ENCODE data around the gene APOBEC3F.

Gene APOBEC3F

GRCh38 chr22:39021552-39022250 is 19.0 kb upstream of the APOBEC3F start:
- TF ChIP-seq CTCF (conservative IDR thresholded peaks at IDR 0.05; ENCODE audit: low read length): no peak
- no peak for DNase-seq (ENCODE audit: low read depth)
- H3K4me3 ChIP-seq (ENCODE audit: low read length): peak overlapping the region; percentile 58

DNA sequence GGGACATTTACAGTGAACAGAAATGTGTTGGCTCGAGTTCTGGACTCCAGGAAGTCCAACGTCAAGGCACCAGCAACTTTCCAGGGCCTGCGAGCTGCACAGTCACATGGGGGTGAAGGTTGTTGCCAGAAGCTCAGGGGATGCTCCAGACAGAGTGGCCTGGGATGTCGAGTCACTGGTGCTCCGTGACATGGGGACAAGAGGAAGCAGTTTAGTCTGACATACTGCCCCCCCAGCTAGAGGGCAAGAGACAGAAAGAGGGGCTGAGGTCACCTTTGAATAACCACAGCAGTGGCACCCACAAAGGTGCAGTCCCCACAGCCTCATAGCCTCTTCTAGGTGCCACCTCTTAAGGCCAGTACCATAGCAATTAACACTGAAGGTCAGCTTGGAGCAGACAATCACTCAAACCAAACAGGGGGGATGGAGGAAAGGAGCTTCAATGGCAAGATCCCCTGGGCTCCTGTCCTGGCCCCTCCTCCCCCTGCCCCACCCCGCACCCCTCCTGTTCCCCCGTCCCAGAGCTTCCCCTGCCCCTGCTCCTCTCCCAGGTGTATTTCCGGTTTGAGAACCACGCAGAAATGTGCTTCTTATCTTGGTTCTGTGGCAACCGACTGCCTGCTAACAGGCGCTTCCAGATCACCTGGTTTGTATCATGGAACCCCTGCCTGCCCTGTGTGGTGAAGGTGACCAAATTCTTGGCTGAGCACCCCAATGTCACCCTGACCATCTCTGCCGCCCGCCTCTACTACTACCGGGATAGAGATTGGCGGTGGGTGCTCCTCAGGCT is 15.9 kb upstream of the APOBEC3F start:
- DNase-seq (ENCODE audit: low read depth): no peak
- no peak for TF ChIP-seq CTCF (conservative IDR thresholded peaks at IDR 0.05; ENCODE audit: low read length)
- no peak overlapping the region for H3K4me3 ChIP-seq (ENCODE audit: low read length)

- H3K4me3 ChIP-seq (ENCODE audit: low read length): no peak overlapping the region
- DNase-seq (ENCODE audit: low read depth): no peak
- no peak for TF ChIP-seq CTCF (conservative IDR thresholded peaks at IDR 0.05; ENCODE audit: low read length)
Observed at GRCh38 chr22:39026509-39027150, 14.0 kb upstream of the APOBEC3F start.

DNA sequence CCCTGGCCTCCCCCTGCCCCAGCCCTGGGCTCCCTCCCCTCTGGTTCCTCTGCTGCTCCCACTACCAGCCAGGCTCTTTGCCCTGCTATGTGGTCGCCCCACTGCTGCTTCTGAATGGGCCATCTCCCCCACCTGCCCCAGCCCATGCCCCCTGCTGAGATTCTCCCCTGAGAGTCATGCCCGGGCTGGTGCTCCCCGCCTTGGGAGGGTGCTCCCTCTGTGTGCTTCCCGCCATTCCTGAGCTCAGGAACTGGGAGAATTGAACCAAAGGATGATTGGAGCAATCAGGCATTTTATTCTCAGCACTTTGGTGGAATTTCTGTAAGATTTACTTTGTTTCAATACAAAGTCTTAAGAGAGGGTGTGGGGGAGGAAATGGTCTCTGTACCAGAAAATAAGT is 12.9 kb upstream of the APOBEC3F start:
- no peak overlapping the region for H3K4me3 ChIP-seq (ENCODE audit: low read length)
- TF ChIP-seq CTCF (conservative IDR thresholded peaks at IDR 0.05; ENCODE audit: low read length): no peak
- DNase-seq (ENCODE audit: low read depth): no peak

DNA sequence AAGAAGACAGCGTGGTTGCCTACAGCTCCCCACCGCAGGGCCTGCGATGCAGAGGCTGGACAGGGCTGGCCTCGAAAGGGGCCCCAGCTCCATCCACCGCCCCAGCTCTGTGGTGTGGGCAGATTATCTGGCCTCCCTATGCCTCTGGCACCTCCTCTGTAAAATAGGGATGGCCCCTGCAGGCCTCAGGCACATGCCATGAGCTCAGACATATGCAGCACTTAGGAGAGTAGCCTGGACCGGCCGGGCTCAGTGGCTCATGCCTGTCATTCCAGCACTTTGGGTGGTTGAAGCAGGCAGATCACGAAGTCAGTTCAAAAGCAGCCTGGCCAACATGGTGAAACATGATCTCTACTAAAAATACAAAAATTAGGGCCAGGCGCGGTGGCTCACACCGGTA is 12.4 kb upstream of the APOBEC3F start:
- TF ChIP-seq CTCF (conservative IDR thresholded peaks at IDR 0.05; ENCODE audit: low read length): no peak
- no peak for DNase-seq (ENCODE audit: low read depth)
- no peak overlapping the region for H3K4me3 ChIP-seq (ENCODE audit: low read length)

GRCh38 chr22:39029227-39029626 is 11.4 kb upstream of the APOBEC3F start:
- DNase-seq (ENCODE audit: low read depth): no peak
- no peak overlapping the region for H3K4me3 ChIP-seq (ENCODE audit: low read length)

More at GRCh38 chr22:39029227-39029626, 11.4 kb upstream of the APOBEC3F start:
- no peak for TF ChIP-seq CTCF (conservative IDR thresholded peaks at IDR 0.05; ENCODE audit: low read length)
